Kidney epithelial cell (primary cell): ENCODE results near the gene TFDP2. TPM values are rescaled to one million over a fixed set of nuclear protein-coding genes. Genes with fewer than 3 reads are reported as not detected.

Experiments
- DNase-seq: peaks from one replicate; pipeline ENCODE4 v3.0.0-alpha.2; 2010; ENCODE audit warnings: low read depth
- H3K27me3 ChIP-seq: 2 replicates; pipeline ENCODE4 v1.6.0; 2011; ENCODE audit warnings: low read length; ENCODE audit not compliant: control insufficient read depth, insufficient read depth
- H3K36me3 ChIP-seq: 2 replicates; pipeline ENCODE4 v1.5.1; 2011; ENCODE audit warnings: low read length; ENCODE audit not compliant: control insufficient read depth, insufficient read depth
- H3K4me3 ChIP-seq: 2 replicates; pipeline ENCODE4 v1.5.1; 2011; ENCODE audit warnings: low read depth, mild to moderate bottlenecking, control low read depth, low read length
- CTCF ChIP-seq: IDR thresholded peaks from 2 replicates; pipeline ENCODE4 v1.5.1; 2011; ENCODE audit warnings: mild to moderate bottlenecking, moderate library complexity, low read length, control low read depth, inconsistent platforms; ENCODE audit not compliant: insufficient read depth, poor library complexity, severe bottlenecking
- total RNA-seq: library from RNA; depleted of rRNA; stranded (reverse); fragments of >200 nt; gene quantifications from 2 replicates; pipeline ENCODE4 v1.2.3, GENCODE V29; 2015

TFDP2 gene
- total RNA-seq, 1 donor from 2014 or later: 48.0 TPM

GRCh38 chr3:141934354-141934753, 215.0 kb downstream of the TFDP2 start:
- DNase-seq: no peak
- TF ChIP-seq CTCF: no peak

GRCh38 chr3:141933421-141934300, 215.7 kb downstream of the TFDP2 start:
- DNase-seq: no peak
- TF ChIP-seq CTCF: no peak
- Histone ChIP-seq H3K27me3 (no peaks in the 10 kb centered on the region), H3K4me3 (no peak overlapping the region), H3K36me3 (no peaks in the 10 kb centered on the region)

More at GRCh38 chr3:141934354-141934753, 215.0 kb downstream of the TFDP2 start:
- H3K4me3 ChIP-seq: no peak overlapping the region
- no peaks in the 10 kb centered on the region for H3K36me3 ChIP-seq
- no peaks in the 10 kb centered on the region for H3K27me3 ChIP-seq

DNA sequence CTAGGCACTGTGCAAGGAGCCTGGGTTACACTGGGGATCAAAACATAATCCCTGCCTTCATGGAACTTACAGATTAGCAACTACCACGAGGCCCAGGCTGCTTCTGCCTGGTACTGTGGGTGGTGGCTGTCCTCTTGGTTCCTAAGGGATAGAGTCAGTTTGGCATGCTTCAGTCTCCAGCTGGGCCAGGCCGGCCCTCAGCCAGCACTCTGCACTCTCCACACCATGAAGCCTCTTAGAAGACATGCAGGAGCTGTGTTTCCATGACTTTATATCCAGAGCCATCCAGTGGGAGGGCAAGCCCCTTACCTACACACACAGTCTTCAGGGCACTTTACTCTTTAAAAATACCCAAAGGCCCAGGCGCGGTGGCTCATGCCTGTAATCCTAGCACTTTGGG, 218.5 kb downstream of the TFDP2 start:
- no peaks in the 10 kb centered on the region for H3K27me3 ChIP-seq
- no peak for DNase-seq
- no peak for TF ChIP-seq CTCF
- no peak overlapping the region for H3K4me3 ChIP-seq
- H3K36me3 ChIP-seq: no peaks in the 10 kb centered on the region

DNA sequence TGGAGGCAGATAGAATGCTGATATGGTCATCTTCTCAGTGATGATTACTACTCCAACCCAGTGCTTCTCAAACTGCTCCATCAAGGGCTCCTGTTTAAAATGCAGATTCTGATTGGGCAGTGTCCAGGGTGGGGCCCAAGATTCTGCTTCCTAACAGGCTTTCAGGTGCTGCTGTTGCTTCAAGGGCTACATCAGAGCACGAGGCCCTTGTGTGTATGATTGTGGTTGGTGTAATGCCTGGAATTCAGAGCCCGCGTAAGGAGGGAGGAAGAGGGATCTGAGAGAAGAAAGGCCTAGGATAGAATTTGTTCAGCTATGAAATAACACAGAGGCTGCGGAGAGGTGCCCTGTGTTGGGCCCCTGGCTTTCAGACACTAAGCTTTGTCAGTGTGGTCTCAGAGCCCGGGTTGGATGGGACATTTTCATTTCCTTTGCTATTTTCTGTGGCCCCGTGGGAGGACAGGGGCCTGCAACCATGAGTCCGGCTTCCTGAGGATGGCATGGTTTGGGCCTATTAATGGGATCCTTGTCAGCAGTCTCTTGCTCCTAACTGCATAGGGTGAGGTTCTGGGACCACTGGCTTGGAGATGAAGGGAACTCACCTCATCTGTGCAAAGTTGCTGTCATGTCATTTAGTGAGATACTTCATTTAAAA, 219.9 kb downstream of the TFDP2 start:
- no peak for TF ChIP-seq CTCF
- Histone ChIP-seq H3K36me3 (no peaks in the 10 kb centered on the region), H3K4me3 (no peak overlapping the region), H3K27me3 (no peaks in the 10 kb centered on the region)
- DNase-seq: no peak

DNA sequence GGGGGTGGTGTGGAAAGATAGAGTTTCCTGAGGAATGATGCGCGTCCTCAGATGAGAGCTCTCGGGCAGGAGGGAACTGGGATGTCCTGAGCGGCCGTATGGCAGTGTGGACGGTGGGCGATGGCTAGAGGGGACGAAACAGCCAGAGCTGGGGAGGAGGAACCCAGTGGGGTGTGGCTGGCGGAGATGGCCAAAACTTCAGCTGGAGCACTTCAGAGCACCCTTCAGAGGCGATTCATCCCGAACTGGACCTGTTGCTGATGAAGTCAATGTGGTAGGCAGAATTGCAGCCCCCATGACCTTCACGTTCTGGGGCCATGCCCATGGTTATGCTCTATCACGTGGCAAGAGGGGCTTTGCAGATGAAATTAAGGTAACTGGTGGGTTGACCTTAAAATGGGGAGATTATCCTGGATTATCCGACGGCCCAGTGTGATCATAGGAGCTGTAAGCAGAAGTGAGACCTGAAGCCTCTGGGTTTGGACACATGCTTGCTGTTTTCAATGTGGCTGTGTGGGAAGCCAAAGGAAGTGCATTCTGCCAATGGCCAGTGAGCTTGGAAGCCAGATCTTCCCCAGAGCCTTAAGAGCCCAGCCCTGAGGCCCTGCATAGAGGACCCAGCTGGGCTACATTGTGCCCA, 220.6 kb downstream of the TFDP2 start:
- no peak for DNase-seq
- Histone ChIP-seq H3K36me3 (no peaks in the 10 kb centered on the region), H3K4me3 (no peak overlapping the region), H3K27me3 (no peaks in the 10 kb centered on the region)
- no peak for TF ChIP-seq CTCF
